Hepatocyte (in vitro differentiated cells): ENCODE measurements around the gene FBN3. TPM values are rescaled to one million over a fixed set of nuclear protein-coding genes. Genes with fewer than 3 reads are reported as not detected.

Experiments used
- DNase-seq: peaks from one replicate; pipeline ENCODE4 v3.0.0-alpha.2; 2016; ENCODE audit warnings: low spot score
- H2AFZ ChIP-seq: fragments of 200-600 bp; sonication (generic); 2 replicates; pipeline ENCODE4 v1.6.0; 2016; ENCODE audit warnings: antibody characterized with exemption, mild to moderate bottlenecking
- H3K27ac ChIP-seq: fragments of 200-600 bp; sonication (generic); 2 replicates; pipeline ENCODE4 v1.5.1; 2016; ENCODE audit warnings: mild to moderate bottlenecking
- H3K27me3 ChIP-seq: fragments of 200-600 bp; sonication (generic); 2 replicates; pipeline ENCODE4 v1.6.1; 2016
- H3K36me3 ChIP-seq: fragments of 200-600 bp; sonication (generic); replicated peaks from 2 replicates; pipeline ENCODE4 v1.5.1; 2016; ENCODE audit warnings: low read depth; ENCODE audit not compliant: insufficient read depth
- H3K4me1 ChIP-seq: fragments of 200-600 bp; sonication (generic); 2 replicates; pipeline ENCODE4 v1.5.1; 2016; ENCODE audit warnings: mild to moderate bottlenecking, moderate library complexity; ENCODE audit not compliant: insufficient read depth
- H3K4me2 ChIP-seq: fragments of 200-600 bp; sonication (generic); 2 replicates; pipeline ENCODE4 v1.6.0; 2016
- H3K4me3 ChIP-seq: fragments of 200-600 bp; sonication (generic); 2 replicates; pipeline ENCODE4 v1.5.1; 2016; ENCODE audit warnings: mild to moderate bottlenecking
- H3K79me2 ChIP-seq: fragments of 200-600 bp; sonication (generic); 2 replicates; pipeline ENCODE4 v1.6.0; 2017; ENCODE audit warnings: mild to moderate bottlenecking
- H3K9me2 ChIP-seq: fragments of 200-600 bp; sonication (generic); replicated peaks from 2 replicates; pipeline ENCODE4 v1.6.0; 2017; ENCODE audit warnings: mild to moderate bottlenecking; ENCODE audit not compliant: insufficient read depth
- H3K9me3 ChIP-seq: fragments of 200-600 bp; sonication (generic); 2 replicates; pipeline ENCODE4 v1.5.1; 2016; ENCODE audit warnings: low read depth, mild to moderate bottlenecking
- H4K20me1 ChIP-seq: fragments of 200-600 bp; sonication (generic); 2 replicates; pipeline ENCODE4 v1.6.0; 2016; ENCODE audit warnings: mild to moderate bottlenecking; ENCODE audit not compliant: insufficient read depth, poor library complexity, severe bottlenecking
- CTCF ChIP-seq: fragments of 200-600 bp; sonication (generic); IDR thresholded peaks from 2 replicates; pipeline ENCODE4 v1.5.1; 2016; ENCODE audit warnings: antibody characterized with exemption, mild to moderate bottlenecking; ENCODE audit not compliant: poor library complexity
- EZH2 ChIP-seq: fragments of 200-600 bp; sonication (generic); IDR thresholded peaks from 2 replicates; pipeline ENCODE4 v1.6.1; 2016; ENCODE audit warnings: antibody characterized with exemption, mild to moderate bottlenecking, borderline replicate concordance
- EZH2phosphoT487 ChIP-seq: fragments of 200-600 bp; sonication (generic); IDR thresholded peaks from one replicate; pipeline ENCODE4 v1.6.1; 2018; ENCODE audit warnings: antibody characterized with exemption, mild to moderate bottlenecking, low read depth, moderate library complexity; ENCODE audit not compliant: unreplicated experiment, severe bottlenecking
- WGBS: methylation state at CpG from one replicate; pipeline ENCODE4 v1.1.6; 2016; ENCODE audit warnings: low lambda C conversion rate; ENCODE audit errors: missing lambda C conversion rate; 5-methylcytosine and 5-hydroxymethylcytosine counted together
- polyA plus RNA-seq: library from polyadenylated mRNA; unstranded; fragments of >200 nt; fragmentation: Nextera tagmentation; extraction: Ambion mirVana; gene quantifications from 2 replicates; pipeline ENCODE4 v1.2.1, GENCODE V29; 2016
- total RNA-seq: library from RNA; depleted of rRNA; stranded (reverse); fragments of >200 nt; gene quantifications from 2 replicates; pipeline ENCODE4 v1.2.3, GENCODE V29; 2014

FBN3 gene
- total and polyA plus RNA-seq, 2 experiments from 2014 or later: 7.5 to 11.5 TPM

- no peak overlapping the region for H3K27ac ChIP-seq
Observed at GRCh38 chr19:8180018-8180417, 30.6 kb upstream of the FBN3 start.

DNA sequence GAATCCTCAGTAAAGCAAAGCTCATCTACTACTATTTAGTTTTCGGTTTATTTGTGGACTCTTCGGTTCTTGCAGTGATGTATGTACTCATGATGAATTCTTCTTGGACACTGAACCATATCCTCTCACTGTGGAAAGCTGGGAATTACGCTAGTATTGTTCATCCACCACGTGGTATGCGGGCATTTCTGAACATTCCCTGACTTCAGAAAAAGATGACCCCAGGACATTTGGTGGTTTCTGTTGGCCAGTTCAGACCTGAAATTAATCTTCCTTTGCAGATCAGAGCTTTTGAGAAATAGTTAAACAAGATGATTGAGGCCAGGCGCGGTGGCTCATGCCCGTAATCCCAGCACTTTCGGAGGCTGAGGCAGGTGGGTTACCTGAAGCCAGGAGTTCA lies 25.3 kb upstream of the FBN3 start:
- Histone ChIP-seq H3K4me2 (no peak overlapping the region), H3K27ac (no peak overlapping the region), H2AFZ (no peak overlapping the region), H3K9me3 (no peaks in the 10 kb centered on the region), H3K79me2 (no peaks in the 10 kb centered on the region), H3K36me3 (no peaks in the 10 kb centered on the region), H4K20me1 (no peaks in the 10 kb centered on the region), H3K9me2 (no peaks in the 10 kb centered on the region), H3K27me3 (no peaks in the 10 kb centered on the region), H3K4me3 (no peak overlapping the region), H3K4me1 (no peaks in the 10 kb centered on the region)
- DNase-seq: no peak
- TF ChIP-seq EZH2phosphoT487: no peak
- TF ChIP-seq CTCF: no peak
- no peak for TF ChIP-seq EZH2
- WGBS: 92% methylated on average over 9 of the region's 9 CpGs

More at GRCh38 chr19:8180018-8180417, 30.6 kb upstream of the FBN3 start:
- H2AFZ ChIP-seq: no peak overlapping the region
- no peaks in the 10 kb centered on the region for H3K36me3 ChIP-seq
- H4K20me1 ChIP-seq: no peaks in the 10 kb centered on the region
- TF ChIP-seq EZH2phosphoT487: no peak
- no peak for TF ChIP-seq EZH2
- TF ChIP-seq CTCF: no peak
- no peaks in the 10 kb centered on the region for H3K27me3 ChIP-seq
- H3K4me3 ChIP-seq: no peak overlapping the region
- H3K9me3 ChIP-seq: no peaks in the 10 kb centered on the region
- H3K9me2 ChIP-seq: no peaks in the 10 kb centered on the region
- no peaks in the 10 kb centered on the region for H3K4me1 ChIP-seq
- no peaks in the 10 kb centered on the region for H3K79me2 ChIP-seq
- H3K4me2 ChIP-seq: no peak overlapping the region
- DNase-seq: no peak
- WGBS: 87% methylated on average over 6 of the region's 6 CpGs

DNA sequence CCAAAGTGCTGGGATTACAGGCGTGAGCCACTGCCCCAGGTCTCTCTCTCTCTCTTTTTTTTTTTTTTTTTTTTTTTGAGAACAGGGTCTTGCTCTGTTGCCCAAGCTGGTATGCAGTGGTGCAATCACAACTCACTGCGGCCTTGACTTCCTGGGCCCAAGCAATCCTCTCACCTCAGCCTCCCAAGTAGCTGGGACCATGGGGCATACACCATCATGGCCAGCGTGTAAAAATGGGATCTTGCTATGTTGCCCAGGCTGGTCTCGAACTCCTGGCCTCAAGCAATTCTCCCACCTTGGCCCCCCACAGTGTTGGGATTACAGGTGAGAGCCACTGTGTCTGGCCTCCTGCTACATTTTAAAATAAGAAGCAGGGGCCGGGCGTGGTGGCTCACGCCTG lies 19.1 kb upstream of the FBN3 start:
- no peaks in the 10 kb centered on the region for H4K20me1 ChIP-seq
- H3K27ac ChIP-seq: no peak overlapping the region
- H2AFZ ChIP-seq: no peak overlapping the region
- H3K27me3 ChIP-seq: no peaks in the 10 kb centered on the region
- no peak overlapping the region for H3K4me3 ChIP-seq
- H3K4me1 ChIP-seq: no peaks in the 10 kb centered on the region
- H3K9me2 ChIP-seq: no peaks in the 10 kb centered on the region
- 96% methylated on average over 7 of the region's 7 CpGs for WGBS
- H3K4me2 ChIP-seq: no peak overlapping the region
- H3K9me3 ChIP-seq: no peaks in the 10 kb centered on the region
- no peaks in the 10 kb centered on the region for H3K36me3 ChIP-seq
- no peak for DNase-seq
- TF ChIP-seq EZH2 (no peak), CTCF (no peak), EZH2phosphoT487 (no peak)
- H3K79me2 ChIP-seq: no peaks in the 10 kb centered on the region

DNA sequence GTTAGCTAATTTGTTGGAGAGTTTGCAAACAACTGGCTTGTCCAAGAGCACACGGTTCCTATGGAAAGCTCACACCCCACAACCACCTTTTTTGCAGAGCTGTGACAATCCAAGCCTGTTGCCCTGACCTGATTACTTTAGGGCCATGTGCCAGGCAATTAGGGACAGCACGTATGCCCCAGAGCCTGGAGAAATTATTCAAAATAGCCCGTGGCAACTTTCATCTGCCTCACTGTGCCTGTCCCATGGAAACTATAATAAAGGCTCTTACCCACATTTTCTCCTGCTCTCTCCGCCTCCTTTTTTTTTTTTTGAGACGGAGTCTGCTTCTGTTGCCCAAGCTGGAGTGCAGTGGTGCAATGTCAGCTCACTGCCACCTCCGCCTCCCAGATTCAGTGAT lies 18.6 kb upstream of the FBN3 start:
- no peaks in the 10 kb centered on the region for H3K36me3 ChIP-seq
- no peak for DNase-seq
- no peak overlapping the region for H3K4me3 ChIP-seq
- H3K27me3 ChIP-seq: no peaks in the 10 kb centered on the region
- H4K20me1 ChIP-seq: no peaks in the 10 kb centered on the region
- TF ChIP-seq EZH2 (no peak), EZH2phosphoT487 (no peak), CTCF (no peak)
- H3K27ac ChIP-seq: no peak overlapping the region
- no peaks in the 10 kb centered on the region for H3K79me2 ChIP-seq
- no peak overlapping the region for H2AFZ ChIP-seq
- no peaks in the 10 kb centered on the region for H3K9me3 ChIP-seq
- H3K4me1 ChIP-seq: no peaks in the 10 kb centered on the region
- no peak overlapping the region for H3K4me2 ChIP-seq
- H3K9me2 ChIP-seq: no peaks in the 10 kb centered on the region
- 75% methylated on average over 6 of the region's 6 CpGs for WGBS
